PC-9 (cell line): ENCODE results near the gene PALD1.

Source experiments
- EZH2 ChIP-seq: fragments of 200-600 bp; sonication (generic); IDR thresholded peaks from 2 replicates; pipeline ENCODE4 v1.8.0; 2017; ENCODE audit warnings: antibody characterized with exemption, low read depth
- TF ChIP-seq, protein P1 (sequence below): fragments of 200-600 bp; sonication (generic); conservative IDR thresholded peaks from 2 replicates; pipeline ENCODE4 v1.6.1; 2017; ENCODE audit warnings: mixed run types, antibody characterized with exemption, mild to moderate bottlenecking, moderate library complexity

GRCh38 chr10:70560511-70560941 lies 82.0 kb downstream of the PALD1 start:
- TF ChIP-seq, protein P1, sequence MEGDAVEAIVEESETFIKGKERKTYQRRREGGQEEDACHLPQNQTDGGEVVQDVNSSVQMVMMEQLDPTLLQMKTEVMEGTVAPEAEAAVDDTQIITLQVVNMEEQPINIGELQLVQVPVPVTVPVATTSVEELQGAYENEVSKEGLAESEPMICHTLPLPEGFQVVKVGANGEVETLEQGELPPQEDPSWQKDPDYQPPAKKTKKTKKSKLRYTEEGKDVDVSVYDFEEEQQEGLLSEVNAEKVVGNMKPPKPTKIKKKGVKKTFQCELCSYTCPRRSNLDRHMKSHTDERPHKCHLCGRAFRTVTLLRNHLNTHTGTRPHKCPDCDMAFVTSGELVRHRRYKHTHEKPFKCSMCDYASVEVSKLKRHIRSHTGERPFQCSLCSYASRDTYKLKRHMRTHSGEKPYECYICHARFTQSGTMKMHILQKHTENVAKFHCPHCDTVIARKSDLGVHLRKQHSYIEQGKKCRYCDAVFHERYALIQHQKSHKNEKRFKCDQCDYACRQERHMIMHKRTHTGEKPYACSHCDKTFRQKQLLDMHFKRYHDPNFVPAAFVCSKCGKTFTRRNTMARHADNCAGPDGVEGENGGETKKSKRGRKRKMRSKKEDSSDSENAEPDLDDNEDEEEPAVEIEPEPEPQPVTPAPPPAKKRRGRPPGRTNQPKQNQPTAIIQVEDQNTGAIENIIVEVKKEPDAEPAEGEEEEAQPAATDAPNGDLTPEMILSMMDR: no peak
- no peak for TF ChIP-seq EZH2
